GM12801 (cell line): Measurements from ENCODE around the gene GLP2R.

Source experiments
- TF ChIP-seq, protein P1 (sequence below): IDR thresholded peaks from one replicate; pipeline ENCODE4 v1.5.1; 2011; ENCODE audit warnings: control low read depth; ENCODE audit not compliant: insufficient read length; ENCODE audit errors: extremely low read depth

GLP2R gene

DNA sequence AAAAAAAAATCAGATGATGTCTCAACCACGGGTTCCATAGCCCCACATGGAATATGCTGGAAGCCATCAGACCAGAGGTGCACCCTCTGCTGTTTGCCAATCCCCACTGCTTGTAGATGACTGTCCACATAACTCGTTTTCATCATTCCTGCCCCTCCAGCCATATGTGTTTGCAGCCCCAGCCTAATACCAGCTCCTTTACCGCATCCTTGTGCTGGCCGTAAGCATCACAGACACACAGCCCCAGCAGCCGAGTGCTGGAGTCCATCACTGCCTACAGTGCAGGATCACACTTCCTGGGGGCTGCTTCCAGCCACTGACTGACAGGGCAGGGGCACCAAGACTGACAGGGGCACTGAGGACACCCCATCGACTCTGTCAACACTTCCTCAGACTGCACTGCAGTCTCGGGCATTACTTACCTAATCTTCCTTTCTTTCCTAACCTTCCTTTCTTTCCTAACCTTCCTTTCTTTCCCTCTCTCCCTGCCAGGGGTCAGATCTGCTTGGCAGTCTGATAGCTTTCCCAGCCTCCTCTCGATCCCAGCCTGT, 74.4 kb downstream of the GLP2R start:
- TF ChIP-seq, protein P1, sequence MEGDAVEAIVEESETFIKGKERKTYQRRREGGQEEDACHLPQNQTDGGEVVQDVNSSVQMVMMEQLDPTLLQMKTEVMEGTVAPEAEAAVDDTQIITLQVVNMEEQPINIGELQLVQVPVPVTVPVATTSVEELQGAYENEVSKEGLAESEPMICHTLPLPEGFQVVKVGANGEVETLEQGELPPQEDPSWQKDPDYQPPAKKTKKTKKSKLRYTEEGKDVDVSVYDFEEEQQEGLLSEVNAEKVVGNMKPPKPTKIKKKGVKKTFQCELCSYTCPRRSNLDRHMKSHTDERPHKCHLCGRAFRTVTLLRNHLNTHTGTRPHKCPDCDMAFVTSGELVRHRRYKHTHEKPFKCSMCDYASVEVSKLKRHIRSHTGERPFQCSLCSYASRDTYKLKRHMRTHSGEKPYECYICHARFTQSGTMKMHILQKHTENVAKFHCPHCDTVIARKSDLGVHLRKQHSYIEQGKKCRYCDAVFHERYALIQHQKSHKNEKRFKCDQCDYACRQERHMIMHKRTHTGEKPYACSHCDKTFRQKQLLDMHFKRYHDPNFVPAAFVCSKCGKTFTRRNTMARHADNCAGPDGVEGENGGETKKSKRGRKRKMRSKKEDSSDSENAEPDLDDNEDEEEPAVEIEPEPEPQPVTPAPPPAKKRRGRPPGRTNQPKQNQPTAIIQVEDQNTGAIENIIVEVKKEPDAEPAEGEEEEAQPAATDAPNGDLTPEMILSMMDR = no peak

DNA sequence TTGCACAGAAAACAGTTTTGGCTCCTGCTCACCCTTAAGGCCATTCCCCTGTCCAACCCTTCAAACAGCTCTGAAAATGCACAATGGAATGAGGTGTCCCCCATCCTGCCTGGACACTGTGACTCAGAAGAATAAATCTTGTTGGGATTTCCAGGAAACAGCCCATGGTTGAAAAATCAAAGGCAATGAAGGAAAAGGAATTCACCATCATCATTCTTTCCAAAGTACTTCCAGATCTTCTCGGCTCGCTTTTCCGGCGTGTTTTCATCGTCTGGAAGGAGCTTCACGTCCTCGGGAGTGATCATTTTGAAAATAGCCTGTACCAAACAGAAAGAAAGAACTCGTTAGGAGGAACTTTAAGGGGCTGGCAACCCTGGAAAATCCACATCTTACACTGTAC, 75.1 kb downstream of the GLP2R start:
- TF ChIP-seq, protein P1 = no peak

DNA sequence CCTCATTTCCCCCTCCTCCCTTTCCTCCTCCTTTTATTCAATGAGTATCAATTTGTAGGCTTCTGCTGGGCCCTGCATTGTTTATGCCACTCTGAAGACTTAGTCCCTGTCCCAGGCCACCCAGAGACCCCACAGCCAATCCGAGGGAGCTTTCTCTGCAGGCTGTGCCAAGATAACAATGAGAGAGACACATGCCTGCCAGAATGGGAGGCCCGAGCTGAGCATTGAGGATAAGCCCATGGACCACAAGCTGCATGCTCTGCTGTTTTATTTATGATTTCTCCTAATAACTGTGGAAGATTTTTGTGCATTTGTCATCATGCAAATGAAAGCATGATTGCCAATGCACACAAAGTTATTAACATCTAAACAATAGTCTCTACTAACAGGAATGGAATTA, 76.4 kb downstream of the GLP2R start:
- TF ChIP-seq, protein P1 = no peak

DNA sequence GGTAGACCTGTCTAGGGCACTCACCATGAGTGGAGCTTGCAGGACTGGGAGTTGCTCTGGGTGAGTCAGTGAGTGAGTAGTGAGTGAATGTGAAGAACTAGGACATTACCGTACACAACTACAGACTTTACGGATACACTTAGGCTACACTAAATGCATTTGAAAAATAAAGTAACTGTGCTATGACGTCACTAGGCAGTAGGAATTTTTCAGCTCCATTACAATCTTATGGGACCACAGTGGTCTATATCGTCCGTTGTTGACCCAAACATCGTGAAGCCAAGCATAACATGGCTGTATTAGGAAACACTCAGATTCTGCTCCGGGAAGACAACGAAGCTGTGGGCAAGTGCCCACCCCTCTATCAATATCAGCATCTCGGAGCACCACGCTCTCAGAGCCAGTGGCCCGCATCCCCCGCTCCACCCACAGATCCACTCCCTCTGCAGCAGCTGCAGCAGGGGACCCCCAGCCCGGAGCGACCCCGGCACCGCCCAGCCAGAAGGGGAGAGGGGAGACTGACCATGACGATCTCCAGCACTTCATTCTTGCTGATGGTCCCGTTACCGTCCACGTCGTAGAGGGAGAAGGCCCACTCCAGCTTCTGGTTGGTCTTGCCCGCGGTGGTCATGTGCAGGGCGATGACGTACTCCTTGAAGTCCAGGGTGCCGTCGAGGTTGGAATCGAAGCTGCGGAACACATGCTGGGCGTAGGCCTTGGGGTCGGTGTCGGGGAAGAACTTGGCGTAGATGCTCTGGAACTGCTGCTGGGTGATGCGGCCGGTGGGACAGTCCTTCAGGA, 78.8 kb downstream of the GLP2R start:
- TF ChIP-seq, protein P1 = no peak

DNA sequence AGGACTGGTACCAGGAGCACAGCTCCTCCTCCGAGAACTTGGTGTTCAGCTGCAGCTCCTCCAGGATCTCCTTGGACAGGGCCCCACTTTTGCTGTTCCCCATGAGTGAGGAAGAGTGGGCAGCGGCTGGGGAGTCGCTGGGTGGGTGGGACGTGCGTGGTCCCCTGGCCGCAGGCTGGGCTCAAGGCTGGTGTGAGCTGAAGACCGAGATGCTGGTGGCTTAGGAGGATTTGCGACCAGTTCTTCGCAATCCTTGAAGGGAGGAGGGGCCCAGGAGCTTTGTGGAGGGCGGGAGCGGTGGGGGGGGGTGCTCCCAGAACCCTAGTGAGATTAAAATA, 79.3 kb downstream of the GLP2R start, which contains the start of gene RCVRN:
TSS of gene RCVRN (minus strand) at position 194 of the 338 bp plus-strand sequence. CDS start at position 103, 91 bp downstream.
- TF ChIP-seq, protein P1 = no peak

DNA sequence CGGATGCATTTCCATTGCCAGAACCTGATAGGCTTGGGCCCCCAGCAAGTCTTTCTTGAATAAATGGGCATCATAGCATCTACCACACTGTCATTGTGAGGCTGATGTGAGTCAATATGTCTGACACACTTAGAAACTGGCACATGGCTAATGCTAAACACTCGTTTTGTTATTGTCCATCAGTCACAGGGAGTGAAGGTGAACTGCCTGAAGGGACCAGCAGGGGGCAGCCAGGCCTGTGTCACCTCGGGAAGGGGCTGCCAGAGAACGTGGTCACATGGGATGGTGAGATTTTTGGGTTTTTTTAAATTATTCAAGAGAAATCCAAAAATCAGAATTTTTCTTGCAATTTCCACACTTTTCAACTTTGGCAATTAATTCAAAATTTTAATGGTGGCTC, 80.2 kb downstream of the GLP2R start:
- TF ChIP-seq, protein P1 = no peak

DNA sequence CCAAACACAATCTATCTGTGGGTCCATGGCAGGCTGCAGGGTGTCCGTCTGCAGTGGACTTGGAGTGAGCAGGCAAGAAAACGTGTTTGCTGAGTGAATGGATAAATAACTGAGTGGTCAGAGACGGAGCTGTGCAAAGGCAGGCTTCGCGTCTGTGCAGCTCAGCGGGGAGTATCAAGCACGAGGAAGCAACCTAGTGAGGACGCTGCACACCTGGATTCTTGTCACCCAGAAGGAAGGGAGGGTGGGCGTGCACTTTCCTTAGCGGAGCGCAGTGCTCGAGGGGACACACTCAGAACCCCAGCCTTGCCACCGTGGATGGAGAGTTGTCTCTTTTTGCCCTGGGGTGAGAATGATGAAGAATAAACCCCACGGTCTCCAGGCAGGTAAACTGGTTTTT, 80.9 kb downstream of the GLP2R start:
- TF ChIP-seq, protein P1 = no peak
